Mesothelial cell of epicardium (in vitro differentiated cells): ENCODE data around the gene LRP1-AS. TPM values are rescaled to one million over a fixed set of nuclear protein-coding genes. Genes with fewer than 3 reads are reported as not detected.

Experiments used
- DNase-seq, 2 experiments: peaks; one replicate each; pipeline ENCODE4 v3.0.0; 2021; ENCODE audit warnings: low spot score in 2 of 2; ENCODE audit not compliant: unreplicated experiment in 2 of 2
- H3K27ac Mint-ChIP-seq: 2 replicates; pipeline ENCODE4 v1.8.0; 2021; ENCODE audit warnings: mixed read lengths
- H3K27me3 Mint-ChIP-seq: 2 replicates; pipeline ENCODE4 v1.8.0; 2021; ENCODE audit warnings: low read depth, mixed read lengths
- H3K36me3 Mint-ChIP-seq: 2 replicates; pipeline ENCODE4 v1.8.0; 2021; ENCODE audit warnings: mixed read lengths
- H3K4me1 Mint-ChIP-seq: 2 replicates; pipeline ENCODE4 v1.8.0; 2021; ENCODE audit warnings: mixed read lengths
- H3K4me3 Mint-ChIP-seq: 2 replicates; pipeline ENCODE4 v1.8.0; 2021; ENCODE audit warnings: mild to moderate bottlenecking, moderate library complexity, mixed read lengths
- H3K9me3 Mint-ChIP-seq: 2 replicates; pipeline ENCODE4 v1.8.0; 2021; ENCODE audit warnings: mixed read lengths
- total RNA-seq: library from RNA; stranded (reverse); gene quantifications from 3 replicates; pipeline ENCODE4 v1.2.1, GENCODE V29; 2021
- TF ChIP-seq, protein P1 (sequence below): fragments of 200-600 bp; sonication (generic); IDR thresholded peaks from one replicate; pipeline ENCODE4 v1.5.0; 2021; ENCODE audit warnings: antibody characterized with exemption; ENCODE audit not compliant: unreplicated experiment

LRP1-AS gene
- total RNA-seq, 1 donor from 2014 or later: not detected

DNA sequence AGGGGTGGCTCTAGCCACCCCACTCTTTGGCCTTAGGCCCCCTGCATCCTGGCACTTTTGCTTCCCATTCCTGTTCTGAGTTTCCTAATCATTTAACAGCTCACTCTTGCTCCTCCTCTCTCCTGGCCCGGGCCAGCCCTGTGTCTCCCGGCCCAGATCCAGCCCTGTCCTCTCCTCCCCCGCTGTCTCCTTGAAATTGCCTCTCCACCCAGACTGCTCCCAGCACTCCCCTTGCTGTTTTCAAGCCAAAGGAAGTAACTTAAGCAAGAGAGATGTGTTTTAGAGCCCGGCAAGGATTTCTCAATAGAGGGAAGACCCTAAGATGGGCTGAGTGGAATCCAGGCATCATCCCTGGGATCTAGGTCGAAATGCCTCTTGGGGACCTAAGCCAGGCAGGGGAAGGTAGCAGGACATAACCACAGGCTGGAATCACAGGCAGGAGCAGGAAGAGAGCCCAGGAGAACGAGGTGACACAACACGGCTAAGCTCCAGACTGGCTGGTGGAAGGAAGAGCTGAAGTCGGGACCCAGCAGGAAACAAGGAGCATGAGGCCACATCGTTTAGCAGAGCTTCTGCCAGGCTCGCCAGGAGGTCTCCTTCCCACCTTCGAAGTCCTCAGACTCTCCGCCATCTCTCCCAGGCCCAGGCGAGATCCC, 2.0 kb upstream of the LRP1-AS start:
- H3K4me1 Mint-ChIP-seq: peaks cover 39% of the 10 kb centered on the region
- H3K4me3 Mint-ChIP-seq: peak overlapping the region; percentile 24
- TF ChIP-seq, protein P1, sequence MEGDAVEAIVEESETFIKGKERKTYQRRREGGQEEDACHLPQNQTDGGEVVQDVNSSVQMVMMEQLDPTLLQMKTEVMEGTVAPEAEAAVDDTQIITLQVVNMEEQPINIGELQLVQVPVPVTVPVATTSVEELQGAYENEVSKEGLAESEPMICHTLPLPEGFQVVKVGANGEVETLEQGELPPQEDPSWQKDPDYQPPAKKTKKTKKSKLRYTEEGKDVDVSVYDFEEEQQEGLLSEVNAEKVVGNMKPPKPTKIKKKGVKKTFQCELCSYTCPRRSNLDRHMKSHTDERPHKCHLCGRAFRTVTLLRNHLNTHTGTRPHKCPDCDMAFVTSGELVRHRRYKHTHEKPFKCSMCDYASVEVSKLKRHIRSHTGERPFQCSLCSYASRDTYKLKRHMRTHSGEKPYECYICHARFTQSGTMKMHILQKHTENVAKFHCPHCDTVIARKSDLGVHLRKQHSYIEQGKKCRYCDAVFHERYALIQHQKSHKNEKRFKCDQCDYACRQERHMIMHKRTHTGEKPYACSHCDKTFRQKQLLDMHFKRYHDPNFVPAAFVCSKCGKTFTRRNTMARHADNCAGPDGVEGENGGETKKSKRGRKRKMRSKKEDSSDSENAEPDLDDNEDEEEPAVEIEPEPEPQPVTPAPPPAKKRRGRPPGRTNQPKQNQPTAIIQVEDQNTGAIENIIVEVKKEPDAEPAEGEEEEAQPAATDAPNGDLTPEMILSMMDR: no peak
- H3K36me3 Mint-ChIP-seq: peaks cover 19% of the 10 kb centered on the region
- no peak for DNase-seq
- no peaks in the 10 kb centered on the region for H3K9me3 Mint-ChIP-seq
- H3K27me3 Mint-ChIP-seq: no peaks in the 10 kb centered on the region
- peak overlapping the region; percentile 93 for H3K27ac Mint-ChIP-seq

DNA sequence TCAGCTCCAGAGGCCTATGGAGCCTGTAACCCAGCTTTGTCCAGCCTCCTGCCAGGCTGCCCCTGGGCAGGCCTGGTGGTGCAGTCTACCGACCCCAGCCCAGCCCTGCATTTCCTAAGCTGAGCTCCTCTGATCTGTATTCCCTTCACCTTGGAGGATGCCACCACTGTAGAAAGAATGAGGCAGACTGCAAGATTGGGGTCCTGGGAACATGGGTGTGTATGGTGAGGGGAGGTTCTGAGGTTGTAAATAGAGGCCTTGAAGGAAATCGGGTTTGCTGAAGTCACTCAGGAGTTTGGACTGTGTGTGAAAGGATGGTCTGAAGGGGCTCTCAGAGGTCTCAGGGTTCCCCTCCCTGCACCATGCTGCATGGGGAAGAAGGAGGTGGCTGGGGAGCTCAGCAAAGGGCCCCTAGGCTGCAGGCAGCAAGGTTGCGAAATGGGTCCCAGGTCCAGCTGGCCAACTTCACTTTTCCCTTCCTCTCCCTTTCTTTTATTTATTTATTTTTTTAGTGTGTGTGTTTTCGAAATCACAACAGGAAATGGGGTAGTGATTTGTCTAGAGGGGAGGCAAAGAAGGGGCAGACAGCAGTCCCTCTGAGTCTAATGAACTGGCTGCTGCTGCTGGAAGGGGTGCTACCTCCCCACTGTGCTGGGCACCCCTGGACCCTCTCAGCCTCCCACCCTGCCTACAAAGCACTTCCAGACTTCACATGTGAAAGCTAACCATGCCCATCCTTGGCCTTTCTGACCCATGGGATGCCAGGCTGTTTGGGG, 1.2 kb upstream of the LRP1-AS start:
- Mint-ChIP-seq H3K36me3 (peaks cover 16% of the 10 kb centered on the region), H3K9me3 (no peaks in the 10 kb centered on the region), H3K27ac (peak overlapping the region; percentile 93), H3K4me1 (peaks cover 39% of the 10 kb centered on the region), H3K4me3 (no peak overlapping the region), H3K27me3 (no peaks in the 10 kb centered on the region)
- DNase-seq: no peak
- TF ChIP-seq, protein P1: no peak

DNA sequence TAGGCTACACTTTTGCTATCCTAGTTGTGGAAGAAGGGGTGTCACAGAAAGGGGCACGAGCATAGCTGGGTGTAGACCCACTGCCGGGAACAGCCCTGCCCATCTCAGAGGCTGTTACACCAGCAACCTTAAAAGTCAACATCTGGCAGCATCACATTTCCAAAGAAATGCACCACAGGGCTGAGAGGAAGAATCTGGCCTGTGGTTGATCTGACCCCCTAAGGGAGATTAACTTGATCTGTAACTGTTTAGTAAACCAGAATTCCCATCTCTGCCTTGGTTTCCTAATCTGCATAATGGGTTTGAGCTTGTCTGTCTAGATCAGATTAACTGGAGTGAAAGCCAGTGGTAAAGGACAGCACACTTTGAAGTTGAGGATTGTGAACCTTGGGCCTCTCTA, 1.3 kb downstream of the LRP1-AS start:
- H3K4me1 Mint-ChIP-seq: peaks cover 29% of the 10 kb centered on the region

DNA sequence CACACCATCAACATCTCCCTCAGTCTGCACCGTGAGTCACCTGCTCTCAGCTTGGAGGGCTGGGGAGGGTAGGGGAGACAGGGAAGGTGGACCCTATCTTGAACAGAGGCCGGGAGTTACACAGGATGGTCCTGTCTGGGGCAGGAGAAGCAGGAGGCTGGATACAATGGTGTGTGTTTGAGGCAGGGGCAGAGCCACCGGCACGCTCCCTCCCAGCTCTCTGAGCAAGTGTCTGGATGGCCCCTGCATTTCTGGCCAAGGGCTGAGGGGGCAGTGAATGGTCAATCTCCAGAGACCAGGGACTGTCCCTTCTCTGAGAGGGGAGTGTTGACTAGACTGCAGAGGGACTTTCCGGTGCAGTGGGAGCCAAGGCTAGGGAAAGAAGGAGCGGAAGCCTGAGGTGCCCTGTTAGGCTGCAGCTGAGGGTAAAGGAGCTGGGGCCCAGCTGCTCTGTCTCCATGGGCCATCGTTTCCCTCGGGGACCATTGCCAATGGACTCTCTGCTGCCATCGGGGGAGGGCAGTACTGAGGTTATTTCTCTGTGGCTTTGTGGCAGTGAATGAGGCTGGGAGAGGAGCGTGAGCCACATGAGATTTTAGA, 1.9 kb downstream of the LRP1-AS start:
- Mint-ChIP-seq H3K4me3 (no peak overlapping the region), H3K27me3 (no peaks in the 10 kb centered on the region), H3K27ac (peak overlapping the region; percentile 85), H3K4me1 (peaks cover 29% of the 10 kb centered on the region), H3K9me3 (no peaks in the 10 kb centered on the region), H3K36me3 (peaks cover 24% of the 10 kb centered on the region)
- no peak for DNase-seq
- TF ChIP-seq, protein P1: no peak

More for the DNA sequence above, 1.3 kb downstream of the LRP1-AS start:
- Mint-ChIP-seq H3K27ac (peak overlapping the region; percentile 85), H3K9me3 (no peaks in the 10 kb centered on the region), H3K4me3 (no peak overlapping the region), H3K27me3 (no peaks in the 10 kb centered on the region), H3K36me3 (peaks cover 23% of the 10 kb centered on the region)
- TF ChIP-seq, protein P1: no peak
- DNase-seq: no peak

DNA sequence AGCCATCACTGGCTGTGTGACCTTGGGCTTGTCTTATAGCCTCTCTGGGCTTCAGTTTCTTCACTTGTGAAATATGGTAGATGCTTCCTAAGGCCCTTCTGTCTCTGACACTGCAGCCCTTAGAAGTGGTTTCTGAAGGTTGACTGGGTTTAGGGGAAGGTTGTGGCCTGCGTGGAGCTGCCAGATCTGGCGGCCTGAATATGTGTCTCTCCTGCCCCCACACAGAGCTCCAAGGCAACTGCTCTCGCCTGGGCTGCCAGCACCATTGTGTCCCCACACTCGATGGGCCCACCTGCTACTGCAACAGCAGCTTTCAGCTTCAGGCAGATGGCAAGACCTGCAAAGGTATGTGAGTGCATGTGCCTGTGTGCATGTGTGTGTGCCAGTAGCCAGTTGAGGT, 4.0 kb downstream of the LRP1-AS start:
- peaks cover 29% of the 10 kb centered on the region for H3K36me3 Mint-ChIP-seq
- no peaks in the 10 kb centered on the region for H3K9me3 Mint-ChIP-seq
- TF ChIP-seq, protein P1: no peak
- peaks cover 18% of the 10 kb centered on the region for H3K4me1 Mint-ChIP-seq
- H3K4me3 Mint-ChIP-seq: no peak overlapping the region
- no peak overlapping the region for H3K27ac Mint-ChIP-seq
- no peak for DNase-seq
- H3K27me3 Mint-ChIP-seq: no peaks in the 10 kb centered on the region
